ENCODE measurements around the gene WDR82. TPM values are rescaled to one million over a fixed set of nuclear protein-coding genes. Genes with fewer than 3 reads are reported as not detected.

The WDR82 gene
- total RNA-seq, 1 donor from 2014 or later, result 75.5 TPM

DNA sequence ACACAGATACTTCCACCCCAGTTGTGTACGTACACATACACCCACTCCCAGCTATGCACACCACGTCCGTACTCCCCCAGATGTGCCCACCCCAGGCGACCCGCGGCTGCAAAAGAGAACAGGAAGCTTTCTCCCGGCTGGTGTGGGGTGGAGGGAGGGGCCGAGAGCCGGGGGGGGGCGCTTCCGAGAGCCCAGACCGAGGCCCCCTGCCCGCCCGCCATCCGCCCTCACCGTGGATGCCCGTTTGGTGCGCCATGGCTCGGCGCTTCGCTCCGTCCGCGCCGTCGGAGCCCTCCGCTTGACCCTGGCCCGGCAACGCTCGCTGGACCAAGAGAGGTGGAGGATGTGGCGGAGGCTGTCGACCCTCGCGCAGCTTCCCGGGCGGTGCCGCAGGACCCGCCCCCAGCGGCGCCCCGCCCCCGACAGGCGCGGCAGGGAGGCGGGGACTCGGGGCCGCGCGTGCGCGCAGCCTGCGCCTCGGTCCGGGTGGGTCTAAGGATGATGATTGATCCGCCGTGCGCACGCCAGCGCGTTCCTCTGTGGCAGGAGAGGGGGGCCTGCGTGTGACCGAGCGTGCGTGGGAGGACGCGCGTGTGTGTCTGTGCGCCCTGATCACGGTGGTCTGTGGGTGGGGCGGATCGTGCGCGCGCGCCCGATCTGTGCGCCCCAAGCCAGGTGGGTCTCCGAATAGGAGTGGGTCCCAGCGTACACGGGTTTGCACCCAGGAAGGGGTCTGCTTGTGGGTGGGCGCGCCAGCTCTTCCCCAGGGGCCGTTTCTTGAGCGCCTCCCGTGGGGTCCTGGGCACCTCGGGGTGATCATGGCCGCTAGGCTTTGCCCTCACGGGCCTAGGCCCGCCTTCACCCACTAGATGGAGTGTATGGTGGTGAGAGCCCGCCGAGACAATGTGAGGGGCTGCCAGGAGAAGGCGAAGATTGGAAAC lies 39.4 kb downstream of the WDR82 start, which contains the start of gene TWF2:
TWF2 (minus strand) TSS at position 398 of the 941 bp plus-strand sequence; CDS start at position 256, 142 bp downstream.
- peak; percentile 42 to 81 for DNase-seq (ENCODE audit: low read depth in 2 of 2)

DNA sequence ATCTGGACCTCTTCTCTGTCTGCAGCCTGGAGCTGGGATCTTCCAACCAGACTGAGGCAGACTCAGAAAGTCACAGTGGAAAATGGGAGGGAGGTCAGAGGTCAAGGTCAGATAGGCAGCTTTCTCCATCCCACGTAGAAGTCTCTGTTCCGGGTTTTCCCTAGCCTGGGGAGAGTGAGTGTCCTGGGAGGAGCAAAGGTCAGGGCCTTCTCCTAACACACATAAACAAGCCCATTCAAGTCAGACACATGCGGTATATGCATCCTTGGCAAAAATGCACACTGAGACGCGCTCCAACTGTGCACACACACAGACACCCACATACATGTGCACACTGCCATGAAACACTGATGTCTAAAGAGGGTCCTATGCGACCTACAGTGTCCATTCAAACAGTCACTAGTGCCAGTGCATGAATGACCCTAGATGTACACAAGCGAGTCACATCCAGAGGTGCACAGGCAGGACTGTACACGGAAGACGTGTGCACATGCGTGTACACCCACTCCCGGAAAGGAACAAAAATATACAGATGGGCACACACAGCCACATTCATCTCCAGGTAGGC lies 40.2 kb downstream of the WDR82 start:
- DNase-seq (ENCODE audit: low read depth in 2 of 2), result peak in 1 of 2 donors; percentile 13

DNA sequence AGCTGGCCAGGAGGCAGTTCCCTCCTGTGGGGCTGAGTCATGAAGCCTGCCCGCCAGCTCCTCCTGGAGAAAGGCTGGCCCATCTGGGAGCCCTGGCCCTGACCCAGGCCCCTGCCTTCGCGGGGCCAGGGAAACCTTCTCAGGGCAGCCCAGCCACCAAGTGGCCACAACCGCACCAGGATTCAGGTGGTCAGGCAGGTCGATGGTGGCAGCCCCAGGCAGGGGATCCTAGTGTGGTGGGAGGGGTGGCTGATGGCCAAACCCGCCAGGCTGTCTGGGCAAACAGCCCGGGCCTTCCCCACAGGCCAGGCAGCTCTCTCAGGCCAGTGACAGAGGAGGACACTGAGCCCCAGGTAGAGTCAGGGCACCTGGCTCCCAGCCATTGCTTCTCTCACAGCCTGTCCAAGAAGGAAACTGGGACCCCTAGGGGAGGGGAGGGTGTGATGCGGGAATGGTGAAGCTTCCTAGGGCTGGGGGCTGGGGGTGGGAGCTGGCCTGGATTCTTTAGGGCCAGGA lies 40.7 kb downstream of the WDR82 start:
- DNase-seq (ENCODE audit: low read depth in 2 of 2), result peak in 1 of 2 donors; percentile 79

- no peak for DNase-seq (ENCODE audit: low read depth in 2 of 2)
Observed at GRCh38 chr3:52237006-52237656, 41.3 kb downstream of the WDR82 start.

DNA sequence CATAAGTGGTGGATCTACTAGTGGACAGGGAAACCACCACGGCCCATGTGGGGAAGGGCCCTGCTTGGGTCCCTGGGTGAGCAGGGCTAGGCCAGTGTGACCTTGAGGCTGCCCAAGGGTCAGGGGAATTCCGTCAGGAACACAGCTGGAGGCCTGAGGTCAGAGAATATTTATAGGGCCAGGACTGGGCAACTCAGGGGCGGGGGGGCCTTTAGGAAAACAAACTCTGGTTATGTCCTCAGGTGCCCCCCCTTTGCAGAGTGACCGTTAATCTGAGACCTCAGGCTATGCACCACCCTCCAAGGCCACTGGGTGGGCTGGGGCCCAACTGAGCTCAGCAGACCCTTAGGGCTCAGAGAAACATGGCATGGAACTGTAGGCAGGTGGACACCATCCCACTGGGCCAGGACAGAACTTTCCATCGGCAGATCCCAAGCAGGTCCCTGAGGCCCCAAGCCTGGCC lies 42.0 kb downstream of the WDR82 start:
- no peak for DNase-seq (ENCODE audit: low read depth in 2 of 2)

- DNase-seq (ENCODE audit: low read depth in 2 of 2), result no peak
Observed at GRCh38 chr3:52234516-52235447, 43.7 kb downstream of the WDR82 start.

GRCh38 chr3:52233968-52234367 lies 44.5 kb downstream of the WDR82 start:
- DNase-seq (ENCODE audit: low read depth in 2 of 2), result no peak

DNA sequence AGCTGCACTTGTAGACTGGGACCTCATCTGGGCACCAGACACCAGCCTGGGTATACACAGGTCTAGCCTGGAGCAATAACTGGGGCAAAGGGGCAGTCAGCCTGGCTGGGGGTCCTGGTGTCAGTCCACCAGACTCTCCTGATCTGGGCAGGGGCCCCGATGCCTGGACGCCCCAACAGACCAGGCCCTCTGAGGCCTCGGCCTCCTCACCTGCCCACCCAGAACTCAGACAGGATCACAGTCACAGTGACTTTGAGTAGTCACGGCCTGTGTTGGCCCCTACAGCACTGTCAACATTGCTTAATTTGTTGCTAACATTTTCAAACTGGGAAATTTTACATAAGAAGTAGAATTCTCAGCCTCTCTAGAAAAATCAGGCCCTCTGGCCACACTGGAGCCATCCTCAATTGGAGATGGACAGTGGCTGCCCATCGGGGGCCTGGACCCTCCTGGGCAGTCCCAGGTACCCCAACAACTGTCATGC lies 45.3 kb downstream of the WDR82 start:
- no peak for DNase-seq (ENCODE audit: low read depth in 2 of 2)

DNA sequence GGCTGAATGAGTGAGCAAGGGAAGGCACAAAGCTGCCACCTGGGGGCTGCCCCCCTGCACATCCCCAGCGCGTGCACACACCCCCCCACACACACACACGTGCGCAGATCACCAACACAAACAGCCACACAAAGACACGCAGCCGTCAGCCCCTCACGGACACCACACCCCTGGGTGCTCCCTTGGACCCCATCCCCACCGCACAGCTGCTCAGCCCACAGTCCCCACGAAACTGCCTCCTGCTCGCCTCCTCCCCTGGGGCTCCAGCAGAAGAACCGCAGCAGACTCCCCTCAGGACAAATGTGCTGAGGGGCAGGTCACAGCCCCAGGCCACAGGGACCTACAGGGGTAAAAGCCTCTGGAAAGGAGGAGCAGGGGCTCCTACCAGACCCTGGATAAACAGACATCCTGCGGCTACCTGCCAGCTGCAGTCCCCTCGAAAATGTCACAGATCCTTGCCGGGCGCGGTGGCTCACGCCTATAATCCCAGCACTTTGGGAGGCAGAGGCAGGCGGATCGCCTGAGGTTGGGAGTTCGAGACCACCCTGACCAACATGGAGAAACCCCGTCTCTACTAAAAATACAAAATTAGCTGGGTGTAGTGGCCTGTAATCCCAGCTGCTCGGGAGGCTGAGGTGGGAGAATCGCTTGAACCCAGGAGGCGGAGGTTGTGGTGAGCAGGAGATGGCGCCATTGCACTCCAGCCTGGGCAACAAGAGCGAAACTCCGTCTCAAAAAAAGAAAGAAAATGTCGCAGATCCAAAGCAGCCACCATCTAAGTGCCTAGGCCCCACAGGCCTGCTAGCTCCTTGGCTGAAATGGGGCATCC lies 46.0 kb downstream of the WDR82 start:
- DNase-seq (ENCODE audit: low read depth in 2 of 2), result no peak

DNA sequence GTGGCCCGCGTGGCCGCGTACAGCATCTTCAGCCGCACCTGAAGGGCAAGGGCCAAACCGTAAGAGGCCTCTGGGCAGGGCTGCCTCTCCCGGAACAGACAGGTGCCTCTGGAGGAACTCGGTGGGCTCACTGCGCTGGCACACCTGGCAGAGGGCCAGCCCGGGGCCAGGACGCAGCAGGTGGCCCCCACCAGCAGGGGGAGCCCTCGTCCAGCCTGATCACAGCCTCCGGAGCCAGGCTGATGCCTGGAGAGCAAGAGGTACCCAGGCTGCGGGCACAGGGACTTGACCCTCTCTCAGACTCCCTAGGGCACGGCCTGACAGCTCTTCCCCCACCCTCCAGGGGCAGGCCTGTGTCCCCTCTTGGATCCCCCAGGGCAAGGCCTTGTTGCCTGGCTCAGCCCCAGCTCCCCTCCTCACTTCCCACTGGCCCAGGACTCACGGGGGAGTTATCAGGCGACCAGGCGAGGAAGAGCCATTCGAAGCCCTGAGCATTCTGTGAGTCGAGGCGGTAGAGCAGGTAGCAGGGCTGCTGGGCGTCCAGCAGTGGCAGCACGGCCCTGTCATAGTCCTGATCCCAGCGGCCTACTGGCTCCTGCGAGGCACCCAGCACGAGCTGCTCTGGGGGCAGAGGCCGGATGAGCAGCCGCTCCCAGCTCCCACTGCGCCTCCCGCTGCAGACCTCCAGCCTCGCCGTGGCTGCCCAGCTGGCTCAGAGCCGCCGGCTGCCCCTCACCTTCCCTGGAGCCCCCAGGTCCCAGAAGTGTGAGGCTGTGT lies 46.8 kb downstream of the WDR82 start:
- peak in 1 of 2 donors; percentile 70 for DNase-seq (ENCODE audit: low read depth in 2 of 2)

- DNase-seq (ENCODE audit: low read depth in 2 of 2), result no peak
Observed at GRCh38 chr3:52230889-52231499, 47.5 kb downstream of the WDR82 start.

- DNase-seq (ENCODE audit: low read depth in 2 of 2), result no peak
Observed at GRCh38 chr3:52230461-52230860, 48.0 kb downstream of the WDR82 start.

DNA sequence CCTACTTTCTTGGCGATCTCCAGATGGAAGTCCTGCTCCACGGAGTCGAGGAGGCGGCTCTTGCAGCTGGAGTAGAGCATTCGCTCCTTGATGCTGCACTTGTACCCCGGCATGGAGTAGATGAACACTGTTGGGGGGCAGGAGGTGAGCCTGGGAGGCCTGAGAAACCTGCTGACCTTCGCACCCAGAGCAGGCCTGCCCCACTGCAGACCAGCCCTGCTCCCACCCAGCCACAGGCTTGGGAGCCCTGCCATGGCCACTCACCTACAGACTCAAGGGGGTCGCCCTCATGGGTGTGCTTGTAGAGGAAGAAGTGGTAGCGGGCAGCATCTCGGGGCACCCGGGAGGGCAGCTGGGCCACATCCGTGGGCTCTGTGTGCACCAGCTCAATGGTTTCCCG lies 48.8 kb downstream of the WDR82 start:
- no peak for DNase-seq (ENCODE audit: low read depth in 2 of 2)

GRCh38 chr3:52228751-52229291 lies 49.6 kb downstream of the WDR82 start:
- no peak for DNase-seq (ENCODE audit: low read depth in 2 of 2)

- DNase-seq (ENCODE audit: low read depth in 2 of 2), result no peak
Observed at GRCh38 chr3:52228266-52228665, 50.2 kb downstream of the WDR82 start.

DNA sequence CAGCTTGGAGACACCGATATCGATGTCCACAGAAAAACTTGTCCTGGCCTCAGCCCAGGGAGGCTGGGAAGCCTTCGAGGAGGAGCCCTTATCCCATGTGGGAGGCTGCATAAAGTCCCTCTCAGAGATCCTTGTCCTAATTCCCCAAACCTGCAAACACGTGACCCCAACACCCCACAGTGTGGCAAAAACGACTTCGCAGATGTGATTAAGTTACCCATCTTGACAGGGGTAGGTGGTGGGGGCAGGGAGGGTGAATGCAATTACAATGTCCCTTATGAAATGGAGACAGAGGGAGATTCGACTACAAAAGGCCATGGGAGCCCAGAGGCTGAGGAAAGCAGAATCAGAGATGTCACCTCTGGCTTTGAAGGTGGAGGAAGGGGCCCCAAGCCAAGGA lies 50.7 kb downstream of the WDR82 start:
- DNase-seq (ENCODE audit: low read depth in 2 of 2), result no peak

DNA sequence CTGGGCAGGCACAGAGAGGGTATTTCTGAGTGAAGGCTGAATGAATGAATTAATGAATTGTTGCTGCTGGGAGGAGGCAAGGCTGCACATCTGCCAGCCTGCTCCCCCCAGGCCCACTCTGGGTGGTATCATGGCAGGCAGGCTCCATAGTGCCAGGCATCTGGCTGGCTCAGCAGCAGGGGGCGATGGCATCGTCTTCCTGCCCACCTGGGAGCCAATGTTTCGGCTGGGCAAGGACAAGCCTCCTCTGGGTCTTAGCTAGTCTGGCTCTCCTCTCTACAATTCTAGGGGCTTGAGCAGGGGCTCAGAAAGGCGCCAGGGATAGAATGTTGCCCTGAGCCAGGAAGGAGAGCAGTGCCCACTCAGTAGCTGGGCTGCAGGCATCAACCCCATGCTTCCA lies 51.3 kb downstream of the WDR82 start:
- no peak for DNase-seq (ENCODE audit: low read depth in 2 of 2)

DNA sequence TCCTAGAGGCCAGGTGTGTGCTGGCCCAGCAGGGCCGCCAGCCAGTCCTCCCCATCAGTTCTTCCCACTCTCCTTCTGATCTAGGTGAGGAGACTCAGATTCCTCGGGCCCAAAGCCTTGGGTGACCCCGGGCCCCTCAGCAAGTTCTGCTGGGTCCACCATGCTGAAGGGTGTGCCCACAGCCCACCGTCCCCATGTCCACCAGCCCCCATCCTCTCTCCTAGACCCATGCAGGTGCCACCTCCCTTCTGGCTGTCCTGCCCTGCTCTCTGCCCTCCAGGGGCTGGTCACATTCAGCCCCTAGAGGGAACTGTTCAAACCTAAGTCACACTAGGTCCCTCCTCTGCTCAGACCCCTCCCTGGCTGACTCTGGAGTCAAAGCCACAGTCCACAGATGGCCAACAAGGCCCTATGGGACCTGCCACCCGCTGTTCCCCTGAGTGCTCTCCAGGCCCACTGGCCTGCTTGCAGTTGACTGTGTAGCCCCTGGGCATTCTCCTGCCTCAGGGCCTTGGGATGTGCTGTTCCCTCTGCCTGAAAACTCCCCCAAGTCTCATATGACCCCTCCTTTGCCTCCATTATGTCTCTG lies 52.1 kb downstream of the WDR82 start:
- no peak for DNase-seq (ENCODE audit: low read depth in 2 of 2)

Data from dermis microvascular lymphatic vessel endothelial cell (primary cell).